ENCODE data around the gene OR2T35.

DNA sequence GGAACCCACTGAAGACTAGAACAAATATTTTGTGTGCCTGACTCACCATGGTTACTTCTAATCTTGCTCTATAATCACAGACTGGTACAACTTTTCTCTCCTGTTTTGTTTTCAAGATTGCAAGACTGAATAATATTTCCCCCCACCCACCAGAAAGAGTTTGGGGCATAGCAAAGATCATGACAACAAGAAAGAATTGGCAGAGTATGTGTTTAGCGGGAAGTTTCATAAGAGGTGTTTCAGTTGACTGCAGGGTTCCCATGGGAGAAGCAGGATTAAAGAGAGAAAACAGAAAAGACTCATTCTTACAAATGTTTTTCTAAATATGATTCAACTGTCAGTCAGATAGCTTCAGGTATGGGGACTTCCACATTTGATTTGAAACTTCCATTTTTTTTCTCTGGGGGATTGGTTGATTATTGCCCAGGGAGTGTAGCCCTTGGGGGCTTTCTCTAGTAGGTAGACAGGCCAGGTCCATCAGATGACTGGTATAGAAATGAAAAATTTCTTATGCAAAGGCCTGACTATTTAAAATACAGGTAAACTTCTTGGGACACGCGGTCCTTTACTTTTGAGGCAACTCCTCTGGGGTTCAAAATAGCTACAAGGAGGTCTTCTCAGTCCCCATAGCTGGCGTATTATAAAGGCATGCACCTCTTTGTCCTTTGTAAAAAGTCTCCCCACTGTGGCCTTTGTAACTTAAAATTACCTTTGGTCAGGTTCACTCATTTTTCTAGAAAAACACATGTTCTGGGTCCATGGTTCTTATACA lies 43.6 kb upstream of the OR2T35 start:
- TF ChIP-seq REST (IDR thresholded peaks at IDR 0.05) (no peak), RAD21 (IDR thresholded peaks at IDR 0.05) (no peak)
- TF ChIP-seq, protein P1, sequence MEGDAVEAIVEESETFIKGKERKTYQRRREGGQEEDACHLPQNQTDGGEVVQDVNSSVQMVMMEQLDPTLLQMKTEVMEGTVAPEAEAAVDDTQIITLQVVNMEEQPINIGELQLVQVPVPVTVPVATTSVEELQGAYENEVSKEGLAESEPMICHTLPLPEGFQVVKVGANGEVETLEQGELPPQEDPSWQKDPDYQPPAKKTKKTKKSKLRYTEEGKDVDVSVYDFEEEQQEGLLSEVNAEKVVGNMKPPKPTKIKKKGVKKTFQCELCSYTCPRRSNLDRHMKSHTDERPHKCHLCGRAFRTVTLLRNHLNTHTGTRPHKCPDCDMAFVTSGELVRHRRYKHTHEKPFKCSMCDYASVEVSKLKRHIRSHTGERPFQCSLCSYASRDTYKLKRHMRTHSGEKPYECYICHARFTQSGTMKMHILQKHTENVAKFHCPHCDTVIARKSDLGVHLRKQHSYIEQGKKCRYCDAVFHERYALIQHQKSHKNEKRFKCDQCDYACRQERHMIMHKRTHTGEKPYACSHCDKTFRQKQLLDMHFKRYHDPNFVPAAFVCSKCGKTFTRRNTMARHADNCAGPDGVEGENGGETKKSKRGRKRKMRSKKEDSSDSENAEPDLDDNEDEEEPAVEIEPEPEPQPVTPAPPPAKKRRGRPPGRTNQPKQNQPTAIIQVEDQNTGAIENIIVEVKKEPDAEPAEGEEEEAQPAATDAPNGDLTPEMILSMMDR (IDR thresholded peaks at IDR 0.05; ENCODE audit: low read depth, low read length, missing input control): no peak
